ENCODE results near the gene ARF3.

DNA sequence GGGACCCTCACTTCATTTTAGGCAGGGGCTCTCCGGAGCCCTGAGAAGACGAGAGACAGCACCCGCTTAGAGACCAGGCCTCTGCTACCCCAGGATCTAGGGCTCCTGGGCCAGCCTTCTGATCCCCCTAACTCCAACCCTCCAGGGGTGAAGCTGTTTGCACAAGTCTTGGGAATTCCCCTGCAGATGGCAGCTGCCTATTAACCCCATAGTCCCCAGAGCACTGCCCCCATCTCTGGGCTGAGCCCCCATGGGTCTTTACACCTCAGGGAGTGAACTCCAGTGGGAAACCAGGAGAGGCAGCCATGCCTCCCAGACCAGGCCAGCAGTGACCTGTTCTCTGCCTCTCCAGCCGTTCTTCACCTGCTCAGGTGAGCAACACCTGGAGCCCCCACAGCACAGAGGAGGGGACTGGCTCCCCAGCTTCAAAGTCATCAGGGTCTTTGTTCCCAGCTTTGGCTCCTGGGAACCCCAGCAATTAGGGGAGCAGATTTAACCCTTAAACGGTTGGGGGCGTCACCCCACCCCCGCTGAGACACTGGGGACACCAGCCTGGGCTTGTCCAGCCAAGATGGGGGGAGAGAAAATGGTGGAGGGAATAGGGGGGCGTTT, 12.0 kb upstream of the ARF3 start:
- TF ChIP-seq CBFB (CRISPR knock-in tag; IDR thresholded peaks at IDR 0.05) (no peak), ZNF30 (CRISPR knock-in tag; IDR thresholded peaks at IDR 0.05) (no peak), ZNF3 (CRISPR knock-in tag; IDR thresholded peaks at IDR 0.05) (no peak), FOSL2 (CRISPR knock-in tag; IDR thresholded peaks at IDR 0.05) (no peak), ZSCAN31 (CRISPR knock-in tag; IDR thresholded peaks at IDR 0.05; ENCODE audit: low read depth) (no peak), MAFF (IDR thresholded peaks at IDR 0.05; ENCODE audit: low read depth, low read length) (no peak), ZFX (CRISPR knock-in tag; IDR thresholded peaks at IDR 0.05; ENCODE audit: low read depth) (no peak), CHD4 (IDR thresholded peaks at IDR 0.05; ENCODE audit: borderline replicate concordance, low read length) (no peak), SNAI1 (CRISPR knock-in tag; IDR thresholded peaks at IDR 0.05; ENCODE audit: borderline replicate concordance) (no peak)
- TF ChIP-seq, protein P1, sequence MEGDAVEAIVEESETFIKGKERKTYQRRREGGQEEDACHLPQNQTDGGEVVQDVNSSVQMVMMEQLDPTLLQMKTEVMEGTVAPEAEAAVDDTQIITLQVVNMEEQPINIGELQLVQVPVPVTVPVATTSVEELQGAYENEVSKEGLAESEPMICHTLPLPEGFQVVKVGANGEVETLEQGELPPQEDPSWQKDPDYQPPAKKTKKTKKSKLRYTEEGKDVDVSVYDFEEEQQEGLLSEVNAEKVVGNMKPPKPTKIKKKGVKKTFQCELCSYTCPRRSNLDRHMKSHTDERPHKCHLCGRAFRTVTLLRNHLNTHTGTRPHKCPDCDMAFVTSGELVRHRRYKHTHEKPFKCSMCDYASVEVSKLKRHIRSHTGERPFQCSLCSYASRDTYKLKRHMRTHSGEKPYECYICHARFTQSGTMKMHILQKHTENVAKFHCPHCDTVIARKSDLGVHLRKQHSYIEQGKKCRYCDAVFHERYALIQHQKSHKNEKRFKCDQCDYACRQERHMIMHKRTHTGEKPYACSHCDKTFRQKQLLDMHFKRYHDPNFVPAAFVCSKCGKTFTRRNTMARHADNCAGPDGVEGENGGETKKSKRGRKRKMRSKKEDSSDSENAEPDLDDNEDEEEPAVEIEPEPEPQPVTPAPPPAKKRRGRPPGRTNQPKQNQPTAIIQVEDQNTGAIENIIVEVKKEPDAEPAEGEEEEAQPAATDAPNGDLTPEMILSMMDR (CRISPR knock-in tag; IDR thresholded peaks at IDR 0.05), result no peak
- TF ChIP-seq, protein P2, sequence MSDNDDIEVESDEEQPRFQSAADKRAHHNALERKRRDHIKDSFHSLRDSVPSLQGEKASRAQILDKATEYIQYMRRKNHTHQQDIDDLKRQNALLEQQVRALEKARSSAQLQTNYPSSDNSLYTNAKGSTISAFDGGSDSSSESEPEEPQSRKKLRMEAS (IDR thresholded peaks at IDR 0.05), result no peak
- TF ChIP-seq, protein P3, sequence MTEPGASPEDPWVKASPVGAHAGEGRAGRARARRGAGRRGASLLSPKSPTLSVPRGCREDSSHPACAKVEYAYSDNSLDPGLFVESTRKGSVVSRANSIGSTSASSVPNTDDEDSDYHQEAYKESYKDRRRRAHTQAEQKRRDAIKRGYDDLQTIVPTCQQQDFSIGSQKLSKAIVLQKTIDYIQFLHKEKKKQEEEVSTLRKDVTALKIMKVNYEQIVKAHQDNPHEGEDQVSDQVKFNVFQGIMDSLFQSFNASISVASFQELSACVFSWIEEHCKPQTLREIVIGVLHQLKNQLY (CRISPR knock-in tag; IDR thresholded peaks at IDR 0.05), result no peak

Measured in HepG2 (cell line).